ENCODE data around the gene PTPRD.

The PTPRD gene

GRCh38 chr9:10130061-10130675 is 482.6 kb downstream of the PTPRD start:
- Histone ChIP-seq H2AFZ (ENCODE audit: low read length, unreplicated experiment) (no peak overlapping the region), H3K27me3 (ENCODE audit: insufficient read depth, low read length) (no peaks in the 10 kb centered on the region), H3K4me1 (ENCODE audit: control insufficient read depth, insufficient read depth, low read length, unreplicated experiment) (no peaks in the 10 kb centered on the region), H3K27ac (ENCODE audit: low read depth, low read length) (no peak overlapping the region), H3K36me3 (ENCODE audit: insufficient read depth, low read length) (no peaks in the 10 kb centered on the region), H3K79me2 (ENCODE audit: control insufficient read depth, insufficient read depth, low read length, unreplicated experiment) (no peaks in the 10 kb centered on the region), H3K4me3 (ENCODE audit: low read depth, low read length) (no peak overlapping the region)

GRCh38 chr9:10127867-10128266 is 484.9 kb downstream of the PTPRD start:
- H3K4me1 ChIP-seq (ENCODE audit: control insufficient read depth, insufficient read depth, low read length, unreplicated experiment), result no peaks in the 10 kb centered on the region
- no peak overlapping the region for H3K4me3 ChIP-seq (ENCODE audit: low read depth, low read length)
- H3K27ac ChIP-seq (ENCODE audit: low read depth, low read length), result no peak overlapping the region
- H3K27me3 ChIP-seq (ENCODE audit: insufficient read depth, low read length), result no peaks in the 10 kb centered on the region
- H2AFZ ChIP-seq (ENCODE audit: low read length, unreplicated experiment), result no peak overlapping the region
- H3K79me2 ChIP-seq (ENCODE audit: control insufficient read depth, insufficient read depth, low read length, unreplicated experiment), result no peaks in the 10 kb centered on the region
- no peaks in the 10 kb centered on the region for H3K36me3 ChIP-seq (ENCODE audit: insufficient read depth, low read length)

GRCh38 chr9:10112798-10113197 is 500.0 kb downstream of the PTPRD start:
- no peaks in the 10 kb centered on the region for H3K79me2 ChIP-seq (ENCODE audit: control insufficient read depth, insufficient read depth, low read length, unreplicated experiment)
- H3K36me3 ChIP-seq (ENCODE audit: insufficient read depth, low read length), result no peaks in the 10 kb centered on the region
- H3K27me3 ChIP-seq (ENCODE audit: insufficient read depth, low read length), result no peaks in the 10 kb centered on the region
- no peak overlapping the region for H3K4me3 ChIP-seq (ENCODE audit: low read depth, low read length)
- H2AFZ ChIP-seq (ENCODE audit: low read length, unreplicated experiment), result no peak overlapping the region
- H3K27ac ChIP-seq (ENCODE audit: low read depth, low read length), result no peak overlapping the region
- no peaks in the 10 kb centered on the region for H3K4me1 ChIP-seq (ENCODE audit: control insufficient read depth, insufficient read depth, low read length, unreplicated experiment)

- Histone ChIP-seq H3K27me3 (ENCODE audit: insufficient read depth, low read length) (no peaks in the 10 kb centered on the region), H3K4me1 (ENCODE audit: control insufficient read depth, insufficient read depth, low read length, unreplicated experiment) (no peaks in the 10 kb centered on the region), H3K79me2 (ENCODE audit: control insufficient read depth, insufficient read depth, low read length, unreplicated experiment) (no peaks in the 10 kb centered on the region), H2AFZ (ENCODE audit: low read length, unreplicated experiment) (no peak overlapping the region), H3K27ac (ENCODE audit: low read depth, low read length) (no peak overlapping the region), H3K36me3 (ENCODE audit: insufficient read depth, low read length) (no peaks in the 10 kb centered on the region), H3K4me3 (ENCODE audit: low read depth, low read length) (no peak overlapping the region)
These were observed 500.7 kb downstream of the PTPRD start for GRCh38 chr9:10112070-10112469.

- Histone ChIP-seq H2AFZ (ENCODE audit: low read length, unreplicated experiment) (no peak overlapping the region), H3K36me3 (ENCODE audit: insufficient read depth, low read length) (no peaks in the 10 kb centered on the region), H3K27ac (ENCODE audit: low read depth, low read length) (no peak overlapping the region), H3K4me3 (ENCODE audit: low read depth, low read length) (no peak overlapping the region), H3K27me3 (ENCODE audit: insufficient read depth, low read length) (no peaks in the 10 kb centered on the region), H3K4me1 (ENCODE audit: control insufficient read depth, insufficient read depth, low read length, unreplicated experiment) (no peaks in the 10 kb centered on the region), H3K79me2 (ENCODE audit: control insufficient read depth, insufficient read depth, low read length, unreplicated experiment) (no peaks in the 10 kb centered on the region)
These were observed 504.0 kb downstream of the PTPRD start for GRCh38 chr9:10108815-10109214.

GRCh38 chr9:10104774-10105173 is 508.0 kb downstream of the PTPRD start:
- no peaks in the 10 kb centered on the region for H3K27me3 ChIP-seq (ENCODE audit: insufficient read depth, low read length)
- H3K36me3 ChIP-seq (ENCODE audit: insufficient read depth, low read length), result no peaks in the 10 kb centered on the region
- no peak overlapping the region for H2AFZ ChIP-seq (ENCODE audit: low read length, unreplicated experiment)
- H3K79me2 ChIP-seq (ENCODE audit: control insufficient read depth, insufficient read depth, low read length, unreplicated experiment), result no peaks in the 10 kb centered on the region
- no peak overlapping the region for H3K27ac ChIP-seq (ENCODE audit: low read depth, low read length)
- H3K4me1 ChIP-seq (ENCODE audit: control insufficient read depth, insufficient read depth, low read length, unreplicated experiment), result no peaks in the 10 kb centered on the region
- no peak overlapping the region for H3K4me3 ChIP-seq (ENCODE audit: low read depth, low read length)

GRCh38 chr9:10095208-10095607 is 517.6 kb downstream of the PTPRD start:
- no peaks in the 10 kb centered on the region for H3K27me3 ChIP-seq (ENCODE audit: insufficient read depth, low read length)
- no peak overlapping the region for H3K4me3 ChIP-seq (ENCODE audit: low read depth, low read length)
- no peak overlapping the region for H3K27ac ChIP-seq (ENCODE audit: low read depth, low read length)
- no peaks in the 10 kb centered on the region for H3K4me1 ChIP-seq (ENCODE audit: control insufficient read depth, insufficient read depth, low read length, unreplicated experiment)
- H3K36me3 ChIP-seq (ENCODE audit: insufficient read depth, low read length), result no peaks in the 10 kb centered on the region
- H2AFZ ChIP-seq (ENCODE audit: low read length, unreplicated experiment), result no peak overlapping the region
- no peaks in the 10 kb centered on the region for H3K79me2 ChIP-seq (ENCODE audit: control insufficient read depth, insufficient read depth, low read length, unreplicated experiment)

- Histone ChIP-seq H2AFZ (ENCODE audit: low read length, unreplicated experiment) (no peak overlapping the region), H3K4me3 (ENCODE audit: low read depth, low read length) (no peak overlapping the region), H3K27me3 (ENCODE audit: insufficient read depth, low read length) (no peaks in the 10 kb centered on the region), H3K27ac (ENCODE audit: low read depth, low read length) (no peak overlapping the region), H3K36me3 (ENCODE audit: insufficient read depth, low read length) (no peaks in the 10 kb centered on the region), H3K4me1 (ENCODE audit: control insufficient read depth, insufficient read depth, low read length, unreplicated experiment) (no peaks in the 10 kb centered on the region), H3K79me2 (ENCODE audit: control insufficient read depth, insufficient read depth, low read length, unreplicated experiment) (no peaks in the 10 kb centered on the region)
These were observed 518.2 kb downstream of the PTPRD start for GRCh38 chr9:10094563-10094962.

- Histone ChIP-seq H3K36me3 (ENCODE audit: insufficient read depth, low read length) (no peaks in the 10 kb centered on the region), H3K4me3 (ENCODE audit: low read depth, low read length) (no peak overlapping the region), H3K27me3 (ENCODE audit: insufficient read depth, low read length) (no peaks in the 10 kb centered on the region), H3K4me1 (ENCODE audit: control insufficient read depth, insufficient read depth, low read length, unreplicated experiment) (no peaks in the 10 kb centered on the region), H3K79me2 (ENCODE audit: control insufficient read depth, insufficient read depth, low read length, unreplicated experiment) (no peaks in the 10 kb centered on the region), H3K27ac (ENCODE audit: low read depth, low read length) (no peak overlapping the region), H2AFZ (ENCODE audit: low read length, unreplicated experiment) (no peak overlapping the region)
These were observed 532.8 kb downstream of the PTPRD start for GRCh38 chr9:10080012-10080411.

- H3K27ac ChIP-seq (ENCODE audit: low read depth, low read length), result no peak overlapping the region
- no peaks in the 10 kb centered on the region for H3K27me3 ChIP-seq (ENCODE audit: insufficient read depth, low read length)
- no peaks in the 10 kb centered on the region for H3K4me1 ChIP-seq (ENCODE audit: control insufficient read depth, insufficient read depth, low read length, unreplicated experiment)
- H3K36me3 ChIP-seq (ENCODE audit: insufficient read depth, low read length), result no peaks in the 10 kb centered on the region
- no peak overlapping the region for H2AFZ ChIP-seq (ENCODE audit: low read length, unreplicated experiment)
- no peak overlapping the region for H3K4me3 ChIP-seq (ENCODE audit: low read depth, low read length)
- H3K79me2 ChIP-seq (ENCODE audit: control insufficient read depth, insufficient read depth, low read length, unreplicated experiment), result no peaks in the 10 kb centered on the region
These were observed 533.4 kb downstream of the PTPRD start for GRCh38 chr9:10079284-10079964.

GRCh38 chr9:10071579-10071978 is 541.2 kb downstream of the PTPRD start:
- Histone ChIP-seq H3K79me2 (ENCODE audit: control insufficient read depth, insufficient read depth, low read length, unreplicated experiment) (no peaks in the 10 kb centered on the region), H2AFZ (ENCODE audit: low read length, unreplicated experiment) (no peak overlapping the region), H3K4me1 (ENCODE audit: control insufficient read depth, insufficient read depth, low read length, unreplicated experiment) (no peaks in the 10 kb centered on the region), H3K36me3 (ENCODE audit: insufficient read depth, low read length) (no peaks in the 10 kb centered on the region), H3K27me3 (ENCODE audit: insufficient read depth, low read length) (no peaks in the 10 kb centered on the region), H3K4me3 (ENCODE audit: low read depth, low read length) (no peak overlapping the region), H3K27ac (ENCODE audit: low read depth, low read length) (no peak overlapping the region)
